COLO829 (cell line): ENCODE results near the gene CLDN3.
"Not testable (repeated sequence)": the region's sequence is repeated elsewhere in the genome, so short reads cannot be mapped to it uniquely, and the experiment has no call there.

Experiments used
- DNase-seq: peaks from one replicate; pipeline ENCODE4 v3.0.0; 2012; ENCODE audit warnings: low spot score

CLDN3 gene

DNA sequence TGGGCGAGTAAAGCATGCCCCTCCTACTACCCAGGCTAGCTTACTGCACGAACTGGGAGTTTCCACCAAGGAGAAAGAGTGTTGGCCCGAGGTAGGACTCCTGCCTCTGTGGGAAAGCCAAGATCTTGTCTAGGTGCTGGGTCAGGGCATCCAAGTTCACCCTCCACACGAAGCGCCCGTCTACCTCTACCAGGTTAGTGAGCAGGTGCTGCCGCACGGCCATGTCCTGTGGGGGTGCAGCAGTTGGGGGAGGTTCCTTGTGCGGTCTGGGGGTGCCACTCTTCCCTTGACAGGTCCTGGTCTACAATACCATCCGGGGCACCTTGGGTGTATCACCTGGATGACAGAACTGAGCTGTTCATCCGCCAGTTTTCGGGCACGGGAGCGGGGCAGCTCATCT, 33.2 kb downstream of the CLDN3 start:
- no peak for DNase-seq

DNA sequence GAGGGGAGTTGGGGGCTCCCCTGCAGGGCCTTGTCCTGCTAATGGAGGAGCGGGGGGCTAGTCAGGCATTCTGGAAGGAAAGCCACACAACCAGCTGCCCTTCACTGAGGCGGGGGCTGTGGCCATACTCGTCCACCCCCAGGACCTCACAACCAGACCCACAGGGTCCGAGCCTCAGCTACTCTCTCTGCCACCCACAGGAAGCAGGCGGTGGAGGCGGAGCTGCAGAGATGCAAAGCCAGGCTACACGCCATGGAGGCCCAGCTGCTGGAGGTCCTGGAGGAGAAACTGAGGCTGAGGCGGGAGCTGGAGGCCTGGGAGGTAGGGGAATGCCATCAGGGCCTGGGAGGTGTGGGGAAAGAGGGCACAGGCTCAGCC, 34.6 kb downstream of the CLDN3 start:
- no peak for DNase-seq

DNA sequence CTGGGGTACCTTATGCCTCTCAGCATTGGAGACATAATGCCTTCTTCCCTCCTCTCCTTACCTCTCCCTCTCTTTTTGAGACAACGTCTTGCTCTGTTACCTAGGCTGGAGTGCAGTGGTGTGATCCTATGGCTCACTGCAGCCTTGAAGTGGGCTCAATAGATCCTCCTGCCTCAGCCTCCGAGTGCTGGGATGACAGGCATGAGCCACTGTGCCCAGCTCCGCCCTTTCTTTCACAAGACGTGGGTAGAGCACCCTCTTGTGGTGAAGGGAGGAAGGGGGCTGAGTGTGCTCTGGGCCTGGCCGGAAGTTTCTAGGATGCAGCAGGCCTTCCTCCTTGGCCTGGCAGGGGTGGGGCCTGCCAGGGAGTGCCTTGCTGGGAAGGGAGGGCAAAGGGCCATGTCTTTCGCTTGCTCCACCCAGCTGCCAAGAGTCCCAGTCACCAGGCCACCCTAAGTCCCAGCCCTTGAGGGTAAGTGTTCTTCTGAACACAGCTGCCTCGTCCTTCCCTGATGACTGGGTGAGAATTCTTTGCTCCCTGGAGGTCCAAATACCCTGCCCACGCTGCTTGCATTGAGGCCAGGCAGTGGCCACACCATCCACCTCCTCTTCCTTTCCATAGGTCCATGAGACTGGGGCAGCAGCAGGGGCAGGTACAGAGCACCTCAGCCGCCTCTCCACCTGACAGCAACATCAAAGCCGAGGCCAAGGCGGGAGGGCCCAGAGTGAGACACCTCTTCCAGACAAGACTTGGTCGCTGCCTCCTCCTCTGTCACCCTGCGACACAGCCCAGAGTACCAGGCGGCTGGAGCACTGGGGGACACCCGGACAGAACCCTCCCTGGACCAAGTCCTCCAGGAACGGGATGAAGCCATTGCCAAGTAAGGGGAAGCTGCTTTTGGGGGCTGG, 35.2 kb downstream of the CLDN3 start:
- peak; percentile 84 for DNase-seq

DNA sequence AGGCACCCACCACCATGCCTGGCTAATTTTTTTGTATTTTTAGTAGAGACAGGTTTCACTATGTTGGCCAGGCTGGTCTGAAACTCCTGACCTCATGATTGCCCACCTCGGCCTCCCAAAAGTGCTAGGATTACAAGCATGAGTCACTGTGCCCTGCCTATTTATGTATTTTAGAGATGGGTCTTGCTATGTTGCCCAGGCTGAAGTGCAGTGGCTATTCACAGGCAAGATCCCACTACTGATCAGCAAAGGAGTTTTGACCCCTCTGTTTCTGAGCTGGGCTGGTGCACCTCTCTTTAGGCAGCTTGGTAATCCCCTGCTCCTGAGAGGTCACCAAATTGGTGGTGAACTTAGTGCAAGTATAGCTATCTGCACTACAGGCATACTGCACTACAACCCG, 37.7 kb downstream of the CLDN3 start:
- DNase-seq = no peak

DNA sequence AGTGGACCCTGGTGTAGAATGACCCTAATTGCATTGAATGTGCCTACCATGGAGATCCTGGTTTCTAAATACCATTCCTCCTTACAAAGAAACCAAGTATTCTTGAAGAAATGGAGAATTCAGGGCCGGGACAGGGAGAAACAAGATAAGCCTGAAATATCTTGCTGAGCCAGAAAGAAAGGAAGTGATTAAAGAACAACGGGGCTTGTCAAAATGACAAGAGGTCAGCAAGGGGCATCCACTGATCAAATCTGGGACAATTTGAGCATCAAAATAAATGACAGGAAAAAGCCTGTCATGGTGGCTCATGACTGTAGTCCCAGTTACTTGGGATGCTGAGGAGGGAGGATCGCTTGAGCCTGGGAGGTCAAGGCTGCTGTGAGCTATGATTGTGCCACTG, 39.6 kb downstream of the CLDN3 start:
- no peak for DNase-seq

DNA sequence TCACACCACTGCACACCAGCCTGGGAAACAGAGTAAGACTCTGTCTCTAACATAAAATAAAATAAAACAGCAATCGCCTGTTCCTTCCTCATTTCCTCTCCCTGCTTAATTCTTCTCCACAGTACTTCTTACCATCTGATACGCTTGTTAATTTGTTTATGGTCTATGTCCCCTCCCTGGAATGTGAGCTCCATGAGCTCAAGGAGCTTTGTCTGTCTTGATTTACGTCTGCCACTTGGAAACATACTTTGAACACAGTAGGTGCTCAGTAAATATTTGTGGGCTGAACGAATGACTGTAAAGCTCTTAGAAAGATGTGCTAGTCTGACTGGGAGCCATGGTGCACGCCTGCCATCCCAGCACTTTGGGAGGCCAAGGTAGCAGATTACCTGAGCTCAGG, 41.5 kb downstream of the CLDN3 start:
- DNase-seq = no peak

DNA sequence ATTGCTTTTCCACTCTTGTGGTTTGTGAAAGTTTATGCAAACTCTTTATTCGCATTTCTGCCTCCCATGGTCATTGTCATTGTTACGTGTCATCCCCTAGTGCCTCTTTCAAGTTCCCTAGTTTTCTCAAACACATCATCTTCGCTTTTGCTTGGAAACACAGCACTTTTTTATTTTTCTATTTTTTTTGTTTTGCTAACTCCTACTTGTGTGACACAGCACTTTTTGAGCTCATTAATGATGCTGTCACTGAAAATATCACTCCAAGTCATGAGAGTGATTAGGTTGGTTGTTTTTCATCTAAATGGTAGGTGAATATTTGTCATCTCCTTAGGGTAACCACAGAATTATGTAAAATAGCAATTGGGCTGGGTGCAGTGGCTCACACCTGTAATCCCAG, 42.1 kb downstream of the CLDN3 start:
- DNase-seq = no peak

DNA sequence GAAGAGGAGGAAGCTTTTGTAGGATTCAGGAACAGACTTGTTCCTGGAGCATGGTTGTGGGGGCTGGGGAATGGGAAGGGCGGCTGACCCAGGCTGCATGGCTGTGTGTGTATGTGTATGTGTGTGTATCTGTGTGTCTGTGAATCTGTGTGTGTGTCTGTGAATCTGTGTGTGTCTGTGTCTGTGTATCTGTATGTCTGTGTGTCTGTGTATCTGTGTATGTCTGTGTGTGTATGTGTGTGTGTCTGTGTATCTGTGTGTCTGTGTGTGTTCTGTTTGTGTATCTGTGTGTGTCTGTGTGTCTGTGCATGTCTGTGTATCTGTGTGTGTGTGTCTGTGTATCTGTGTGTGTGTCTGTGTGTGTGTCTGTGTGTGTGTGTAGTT, 44.0 kb downstream of the CLDN3 start:
- DNase-seq = no peak

DNA sequence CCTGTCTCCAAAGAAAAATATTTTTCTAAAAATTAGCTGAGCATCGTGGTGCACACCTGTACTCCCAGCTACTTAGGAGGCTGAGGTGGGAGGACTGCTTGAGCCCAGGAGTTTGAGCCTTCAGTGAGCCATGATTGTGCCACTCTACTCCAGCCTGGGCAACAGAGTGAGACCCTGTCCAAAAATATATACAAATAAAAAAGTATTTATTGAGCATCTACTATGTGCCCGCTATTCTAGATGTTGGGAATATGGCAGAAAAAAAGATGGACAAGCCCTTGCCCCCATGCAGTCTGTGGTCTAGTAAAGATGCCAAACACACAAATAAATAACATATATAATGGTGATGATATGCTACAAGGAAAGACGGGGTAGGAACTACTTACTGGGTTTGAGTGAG, 46.3 kb downstream of the CLDN3 start:
- DNase-seq = no peak

DNA sequence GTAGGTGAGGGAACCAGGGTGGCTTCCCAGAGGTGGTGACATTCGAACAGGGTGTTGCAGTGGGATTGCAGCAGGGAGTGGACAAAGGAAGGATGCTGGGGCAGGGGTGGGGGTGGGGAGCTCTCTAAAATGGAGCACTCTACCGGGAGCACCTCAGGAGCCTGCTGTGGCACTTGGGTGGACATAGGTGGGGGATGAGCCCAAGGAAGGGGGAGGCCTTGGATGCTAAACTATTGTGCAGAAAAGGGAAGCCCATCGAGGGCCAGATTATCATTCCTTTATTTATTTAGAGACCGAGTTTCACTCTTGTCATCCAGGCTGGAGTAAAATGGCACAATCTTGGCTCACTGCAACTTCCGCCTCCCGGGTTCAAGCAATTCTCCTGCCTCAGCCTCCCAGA, 47.3 kb downstream of the CLDN3 start:
- no peak for DNase-seq

DNA sequence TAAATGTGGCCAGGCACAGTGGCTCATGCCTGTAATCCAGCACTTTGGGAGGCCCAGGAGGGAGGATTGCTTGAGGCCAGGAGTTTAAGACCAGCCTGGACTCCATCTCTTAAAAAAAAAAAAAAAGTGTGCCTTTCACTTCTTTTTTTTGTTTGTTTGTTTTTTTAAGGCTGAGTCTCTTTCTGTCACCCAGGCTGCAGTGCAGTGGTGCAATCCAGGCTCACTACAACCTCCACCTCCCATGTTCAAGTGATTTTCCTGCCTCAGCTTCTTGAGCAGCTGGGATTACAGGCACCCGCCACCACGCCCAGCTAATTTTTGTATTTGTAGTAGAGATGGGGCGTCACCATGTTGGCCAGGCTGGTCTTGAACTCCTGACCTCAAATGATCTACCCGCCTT, 47.9 kb downstream of the CLDN3 start:
- not testable (repeated sequence) for DNase-seq

DNA sequence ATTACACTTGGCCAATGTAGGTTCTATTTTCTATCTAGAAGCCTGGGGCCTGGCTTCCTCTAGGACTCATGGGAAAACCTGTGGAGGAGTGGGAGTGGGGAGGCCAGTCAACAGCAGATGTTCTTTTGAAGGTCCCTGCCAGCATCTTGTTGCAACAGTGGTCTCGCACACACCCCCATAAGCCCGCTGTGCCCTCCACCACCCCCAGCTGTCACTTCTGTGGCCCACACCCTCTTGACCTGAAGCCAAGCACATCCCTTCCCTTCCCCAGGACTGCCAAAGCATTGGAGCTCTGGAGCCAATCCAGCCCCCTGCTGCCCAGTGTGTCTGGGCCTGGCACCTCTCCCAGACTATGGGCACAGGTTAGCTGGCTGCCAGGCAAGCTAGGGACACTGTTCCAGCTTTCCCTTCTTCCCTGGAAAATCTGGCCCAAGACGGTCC, 48.7 kb downstream of the CLDN3 start:
- DNase-seq = no peak

DNA sequence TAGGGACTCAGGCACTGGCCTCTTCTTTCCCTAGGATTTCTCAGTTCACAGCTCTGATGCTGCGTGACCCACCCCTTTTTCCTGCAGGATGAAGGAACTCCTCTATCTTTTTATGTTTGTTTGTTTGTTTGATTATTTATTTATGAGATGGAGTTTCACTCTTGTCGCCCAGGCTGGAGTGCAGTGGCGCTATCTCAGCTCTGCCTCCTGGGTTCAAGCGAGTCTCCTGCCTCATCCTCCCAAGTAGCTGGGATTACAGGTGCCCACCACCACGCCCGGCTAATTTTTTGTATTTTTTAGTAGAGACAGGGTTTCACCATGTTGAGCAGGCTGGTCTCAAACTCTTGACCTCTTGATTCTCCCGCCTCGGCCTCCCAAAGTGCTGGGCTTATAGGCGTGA, 49.6 kb downstream of the CLDN3 start:
- not testable (repeated sequence) for DNase-seq

DNA sequence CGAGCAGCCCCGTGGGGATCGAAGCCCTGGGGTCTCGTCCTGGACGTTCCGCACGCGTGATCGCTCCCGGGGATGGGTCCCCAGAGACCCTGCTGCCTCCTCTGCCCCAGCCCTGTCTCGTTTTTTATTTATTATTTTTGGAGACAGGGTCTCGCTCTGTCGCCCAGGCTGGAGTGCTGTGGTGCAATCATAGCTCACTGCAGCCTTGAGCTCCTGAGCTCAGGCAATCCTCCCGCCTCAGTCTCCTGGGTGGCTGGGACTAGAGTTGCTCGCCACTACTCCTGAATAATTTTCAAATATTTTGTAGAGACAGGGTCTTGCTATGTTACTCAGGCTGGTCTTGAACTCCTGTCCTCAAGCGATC, 50.3 kb downstream of the CLDN3 start:
- DNase-seq = no peak
